Right lobe of liver (tissue), 6 donors: ENCODE measurements around the gene PLAGL2. TPM values are rescaled to one million over a fixed set of nuclear protein-coding genes. Genes with fewer than 3 reads are reported as not detected.

ENCODE experiments used
- ATAC-seq, 4 donors: fragments of 200-7000 bp; cut with Tn5 transposase; one replicate each; pipeline ENCODE4 v1.9.1; 2020; ENCODE audit warnings: mild to moderate bottlenecking in 4 of 4, moderate library complexity in 4 of 4
- DNase-seq, 3 donors: peaks; one replicate each; pipeline ENCODE4 v3.0.0-alpha.2; 2020
- H3K27ac ChIP-seq, 3 donors: fragments of 200-600 bp; one replicate each; pipeline ENCODE4 v1.8.0; 2022
- H3K27me3 ChIP-seq, 2 donors: fragments of 200-600 bp; one replicate each; pipeline ENCODE4 v1.8.0; 2022
- H3K36me3 ChIP-seq, 4 donors: fragments of 200-600 bp; sonication (generic) in 1 of 4; one replicate each; pipeline versions ENCODE4 v1.5.1 to v1.8.0; 2017 to 2022; ENCODE audit warnings: control low read depth in 1 of 4
- H3K4me1 ChIP-seq, 4 donors: fragments of 200-600 bp; sonication (generic) in 1 of 4; one replicate each; pipeline versions ENCODE4 v1.5.1 to v1.8.0; 2017 to 2022; ENCODE audit warnings: control low read depth in 1 of 4
- H3K4me3 ChIP-seq, 3 donors: fragments of 200-600 bp; one replicate each; pipeline ENCODE4 v1.8.0; 2022
- H3K9me3 ChIP-seq, 4 donors: fragments of 200-600 bp; sonication (generic) in 1 of 4; one replicate each; pipeline versions ENCODE4 v1.5.1 to v1.8.0; 2017 to 2022; ENCODE audit warnings: control low read depth in 1 of 4
- POLR2A ChIP-seq: fragments of 450-650 bp; IDR thresholded peaks from one replicate; pipeline ENCODE4 v1.6.1; 2017; ENCODE audit warnings: antibody characterized with exemption, mild to moderate bottlenecking
- WGBS: methylation state at CpG from one replicate; pipeline ENCODE4 v1.1.6; 2018; ENCODE audit warnings: low coverage, low lambda C conversion rate; ENCODE audit not compliant: insufficient coverage; ENCODE audit errors: missing lambda C conversion rate; 5-methylcytosine and 5-hydroxymethylcytosine counted together
- intact Hi-C, 2 donors: fragments of 100-400 bp; cut with DNase I; formaldehyde crosslinking; loops; one replicate each; pipeline versions ENCODE4 v1.11.2 to v1.14.1; 2022
- total RNA-seq, 6 experiments: library from RNA; depleted of rRNA in 2 of 6; stranded (reverse); fragments of >200 nt in 2 of 6; fragmentation: NEBNext Ultra II Directional in 3 of 6; extraction: Animal tissue kit (Norgen Biotek cat#: 25700) in 3 of 6; gene quantifications; one replicate each; pipeline versions ENCODE4 v1.1.0 to v1.2.4, GENCODE V29; 2016 to 2023
- TF ChIP-seq, protein P1 (sequence below), 4 donors: fragments of 200-600 bp in 3 of 4; fragments of 450-650 bp in 1 of 4; IDR thresholded peaks; one replicate each; pipeline versions ENCODE4 v1.5.1 to v1.8.0; 2016 to 2022; ENCODE audit warnings: antibody characterized with exemption in 4 of 4, mild to moderate bottlenecking in 2 of 4
- donor health status: DM: no; HTN: yes; CAD: no.
- donor health status: DM: no; HTN: no; CAD: no.
- donor health status: DM: no; HTN: no; CAD: no.
- donor health status: DM: no; HTN: yes; CAD: no.
- donor health status: DM: no; HTN: yes; CAD: no.

The PLAGL2 gene
- total RNA-seq, 6 experiments from 2014 or later = 1.5 to 3.1 (median 2.4) TPM

DNA sequence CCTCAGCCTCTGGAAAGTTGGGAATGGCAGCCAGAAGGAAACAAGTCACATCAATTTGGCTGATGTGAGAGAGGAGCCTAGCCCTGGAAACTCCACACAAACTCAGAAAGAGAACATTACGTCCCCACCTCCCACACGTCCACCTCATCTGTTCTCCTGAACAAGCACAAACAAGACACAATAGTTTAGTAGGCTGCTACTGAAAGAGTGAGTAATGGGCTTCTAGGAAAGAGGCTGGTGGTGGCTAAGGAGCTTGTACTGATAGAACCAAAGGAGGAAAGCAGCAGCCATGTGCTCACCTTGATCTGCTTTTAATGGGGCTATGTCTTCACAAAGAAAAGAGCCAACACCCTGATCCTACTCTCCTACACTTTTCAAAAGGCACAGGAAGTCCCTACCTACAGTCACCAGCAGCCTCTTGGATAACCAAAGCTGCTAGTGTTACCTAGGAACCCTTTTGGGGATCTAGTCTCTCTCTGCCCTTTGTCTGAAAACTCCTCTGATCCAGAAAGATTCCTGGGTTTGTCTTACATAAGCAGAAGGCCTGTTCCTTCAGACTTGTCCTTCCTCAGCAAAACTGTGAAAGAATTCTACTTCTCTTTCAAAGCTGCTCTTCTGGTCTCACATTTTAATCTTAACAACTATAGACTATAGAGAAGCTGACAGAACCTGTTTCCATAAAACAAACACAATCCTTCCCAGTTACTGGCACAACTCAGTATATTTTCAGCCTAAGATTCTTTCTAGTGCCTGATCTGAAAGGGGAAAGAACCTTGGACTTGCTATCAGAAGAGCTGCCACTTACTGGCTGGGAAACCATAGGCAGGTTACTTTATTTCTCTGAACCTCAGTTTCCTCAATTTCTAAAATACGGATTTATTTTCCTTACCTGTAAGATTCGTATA lies 3.1 kb downstream of the PLAGL2 start:
- H3K36me3 ChIP-seq = peaks cover 0 to 22% (median 9%) of the 10 kb centered on the region in 4 donors
- H3K4me3 ChIP-seq = no peak overlapping the region
- no peak for TF ChIP-seq POLR2A
- TF ChIP-seq, protein P1, sequence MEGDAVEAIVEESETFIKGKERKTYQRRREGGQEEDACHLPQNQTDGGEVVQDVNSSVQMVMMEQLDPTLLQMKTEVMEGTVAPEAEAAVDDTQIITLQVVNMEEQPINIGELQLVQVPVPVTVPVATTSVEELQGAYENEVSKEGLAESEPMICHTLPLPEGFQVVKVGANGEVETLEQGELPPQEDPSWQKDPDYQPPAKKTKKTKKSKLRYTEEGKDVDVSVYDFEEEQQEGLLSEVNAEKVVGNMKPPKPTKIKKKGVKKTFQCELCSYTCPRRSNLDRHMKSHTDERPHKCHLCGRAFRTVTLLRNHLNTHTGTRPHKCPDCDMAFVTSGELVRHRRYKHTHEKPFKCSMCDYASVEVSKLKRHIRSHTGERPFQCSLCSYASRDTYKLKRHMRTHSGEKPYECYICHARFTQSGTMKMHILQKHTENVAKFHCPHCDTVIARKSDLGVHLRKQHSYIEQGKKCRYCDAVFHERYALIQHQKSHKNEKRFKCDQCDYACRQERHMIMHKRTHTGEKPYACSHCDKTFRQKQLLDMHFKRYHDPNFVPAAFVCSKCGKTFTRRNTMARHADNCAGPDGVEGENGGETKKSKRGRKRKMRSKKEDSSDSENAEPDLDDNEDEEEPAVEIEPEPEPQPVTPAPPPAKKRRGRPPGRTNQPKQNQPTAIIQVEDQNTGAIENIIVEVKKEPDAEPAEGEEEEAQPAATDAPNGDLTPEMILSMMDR (IDR thresholded peaks at IDR 0.05) = no peak
- H3K4me1 ChIP-seq = peaks cover 0 to 44% (median 15%) of the 10 kb centered on the region in 4 donors
- 27% methylated on average over 3 of the region's 4 CpGs for WGBS
- no peaks in the 10 kb centered on the region for H3K27me3 ChIP-seq
- DNase-seq = no peak
- no peak overlapping the region for H3K27ac ChIP-seq
- no peaks in the 10 kb centered on the region for H3K9me3 ChIP-seq
- no peak for ATAC-seq
- intact Hi-C loops = no loop called here

DNA sequence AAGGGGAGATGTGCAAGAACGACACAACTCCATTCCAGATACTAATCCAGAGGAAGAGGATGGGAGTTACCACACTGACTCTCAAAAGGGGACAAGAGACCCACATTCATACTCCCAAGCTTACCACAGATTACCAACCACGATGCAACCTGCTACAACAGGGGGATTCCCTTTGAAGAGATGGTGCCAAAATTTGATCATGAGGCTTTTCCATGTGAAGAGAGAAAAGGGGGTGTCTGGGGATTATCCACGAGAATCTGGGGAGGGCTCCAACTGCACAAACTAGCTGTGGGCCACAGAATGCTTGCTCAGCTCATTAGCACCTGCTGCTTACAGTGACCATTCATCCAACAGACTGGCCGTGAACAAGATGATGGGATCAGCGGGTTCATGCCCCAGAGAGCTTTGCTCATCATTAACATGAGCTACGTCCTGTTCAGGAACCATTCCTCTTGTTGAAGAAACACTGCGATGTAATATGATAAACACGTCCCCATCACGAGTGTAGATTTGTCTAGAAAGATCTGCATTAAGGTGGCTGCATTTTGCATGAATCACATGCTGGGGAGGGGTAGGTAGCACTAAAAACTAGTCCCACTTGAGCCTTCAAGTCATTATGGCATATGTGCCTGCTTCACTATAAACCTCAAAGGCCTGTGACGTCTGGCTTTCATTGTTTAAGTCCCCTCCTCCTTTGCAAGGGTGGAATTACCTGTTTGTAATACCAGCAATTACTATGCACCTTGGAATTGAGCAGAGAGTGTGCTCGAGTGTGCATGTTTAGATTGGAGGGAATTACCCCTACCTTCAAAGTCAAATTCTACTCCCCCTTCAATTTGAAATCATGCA lies 4.0 kb downstream of the PLAGL2 start:
- Histone ChIP-seq H3K4me1 (peaks cover 0 to 36% (median 11%) of the 10 kb centered on the region in 4 donors), H3K27ac (no peak overlapping the region), H3K9me3 (no peaks in the 10 kb centered on the region), H3K36me3 (peaks cover 0 to 30% (median 10%) of the 10 kb centered on the region in 4 donors), H3K4me3 (no peak overlapping the region), H3K27me3 (no peaks in the 10 kb centered on the region)
- ATAC-seq = no peak
- no peak for DNase-seq
- intact Hi-C loops = no loop called here
- TF ChIP-seq POLR2A = no peak
- TF ChIP-seq, protein P1 (IDR thresholded peaks at IDR 0.05) = no peak
- WGBS = 42% methylated on average over 5 of the region's 11 CpGs

DNA sequence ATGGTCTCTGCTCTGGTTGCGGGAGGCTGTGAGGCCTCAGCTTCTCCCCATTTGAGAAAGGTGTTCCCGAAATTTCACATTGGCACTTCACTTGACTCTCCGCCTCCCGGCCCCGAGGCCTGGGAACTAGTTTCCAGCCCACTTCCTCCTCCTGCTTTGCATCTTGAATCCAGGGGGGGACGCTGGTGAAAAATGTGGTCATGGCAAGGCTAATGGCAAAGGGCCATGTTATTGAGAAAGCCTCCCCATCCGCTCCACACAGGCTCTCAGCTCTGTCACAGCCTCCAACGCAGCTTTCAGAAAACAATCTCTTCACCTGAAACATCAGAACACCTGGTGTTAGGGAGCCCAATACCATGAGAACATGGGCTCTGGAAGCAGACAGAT lies 5.6 kb downstream of the PLAGL2 start:
- 66% methylated on average over 8 of the region's 8 CpGs for WGBS
- ATAC-seq (no peak), DNase-seq (no peak)
- Histone ChIP-seq H3K36me3 (peaks cover 0 to 45% (median 12%) of the 10 kb centered on the region in 4 donors), H3K9me3 (no peaks in the 10 kb centered on the region), H3K27ac (no peak overlapping the region), H3K27me3 (no peaks in the 10 kb centered on the region), H3K4me3 (no peak overlapping the region), H3K4me1 (peaks cover 0 to 32% (median 10%) of the 10 kb centered on the region in 4 donors)
- intact Hi-C loops = no loop called here
- TF ChIP-seq, protein P1 (IDR thresholded peaks at IDR 0.05) = no peak
- no peak for TF ChIP-seq POLR2A

DNA sequence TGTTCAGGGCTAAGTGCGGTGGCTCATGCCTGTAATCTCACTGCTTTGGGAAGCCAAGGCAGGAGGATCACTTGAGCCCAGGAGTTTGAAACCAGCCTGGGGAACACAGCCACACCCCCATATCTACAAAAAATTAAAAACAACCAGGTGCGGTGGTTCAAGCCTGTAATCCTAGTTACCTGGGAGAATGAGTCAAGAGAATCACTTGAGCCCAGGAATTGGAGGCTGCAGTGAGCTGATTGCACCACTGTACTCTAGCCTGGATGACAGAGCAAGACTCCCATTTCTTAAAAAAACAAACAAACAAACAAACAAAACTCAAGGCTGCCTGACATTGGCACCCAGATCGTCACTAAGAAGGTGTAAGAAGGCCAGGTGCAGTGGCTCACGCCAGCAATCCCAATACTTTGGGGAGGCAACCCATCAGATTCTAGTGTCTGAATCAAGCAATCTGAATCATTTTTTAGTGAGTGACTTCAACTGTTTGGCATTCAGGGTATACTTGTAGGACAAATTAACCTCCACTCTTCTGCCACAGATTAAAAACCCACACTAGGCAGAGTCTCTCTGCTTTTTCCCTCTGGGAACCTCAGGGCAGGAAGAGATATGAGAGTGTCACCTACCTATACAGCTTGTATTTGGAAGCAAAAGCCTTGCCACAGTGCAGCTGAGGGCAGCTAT lies 6.1 kb downstream of the PLAGL2 start:
- WGBS = 92% methylated on average over 2 of the region's 4 CpGs
- intact Hi-C loops = no loop called here
- TF ChIP-seq, protein P1 (IDR thresholded peaks at IDR 0.05) = no peak
- no peak for TF ChIP-seq POLR2A
- no peak for DNase-seq
- H3K4me3 ChIP-seq = no peak overlapping the region
- H3K27me3 ChIP-seq = no peaks in the 10 kb centered on the region
- ATAC-seq = no peak
- no peak overlapping the region for H3K27ac ChIP-seq
- H3K4me1 ChIP-seq = peaks cover 0 to 28% (median 9%) of the 10 kb centered on the region in 4 donors
- peaks cover 0 to 50% (median 12%) of the 10 kb centered on the region in 4 donors for H3K36me3 ChIP-seq
- no peaks in the 10 kb centered on the region for H3K9me3 ChIP-seq
